ENCODE data around the gene TRPC4AP. TPM values are rescaled to one million over a fixed set of nuclear protein-coding genes. Genes with fewer than 3 reads are reported as not detected.

TRPC4AP gene
- total RNA-seq, 1 donor = 98.8 TPM

DNA sequence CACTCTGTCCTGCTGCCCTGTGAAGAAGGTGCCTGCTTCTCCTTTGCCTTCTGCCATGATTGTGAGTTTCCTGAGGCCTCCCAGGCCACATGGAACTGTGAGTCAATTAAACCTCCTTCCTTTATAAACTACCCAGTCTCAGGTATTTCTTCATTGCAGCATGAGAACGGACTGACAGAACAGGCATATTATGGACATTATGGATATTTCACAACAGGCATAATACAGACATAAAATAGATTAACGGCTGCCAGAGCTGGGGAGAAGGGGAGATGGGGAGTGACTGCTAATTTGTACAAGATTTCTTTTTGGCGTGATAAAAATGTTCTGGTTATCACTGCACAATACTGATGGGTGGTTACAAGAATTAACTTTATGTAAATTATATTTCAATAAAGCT is 29.4 kb downstream of the TRPC4AP start:
- H3K4me1 ChIP-seq (ENCODE audit: insufficient read depth, low read length) = no peaks in the 10 kb centered on the region
- peaks cover 71% of the 10 kb centered on the region for H4K20me1 ChIP-seq (ENCODE audit: insufficient read depth, low read length)
- no peak overlapping the region for H3K4me3 ChIP-seq (ENCODE audit: insufficient read depth, low read length)
- DNase-seq (ENCODE audit: insufficient read length, low spot score, missing footprints) = no peak
- H3K27ac ChIP-seq (ENCODE audit: low read depth, low read length) = no peak overlapping the region
- TF ChIP-seq CTCF (IDR thresholded peaks at IDR 0.05; ENCODE audit: extremely low read depth, low read depth, low read length) = no peak
- no peak overlapping the region for H2AFZ ChIP-seq (ENCODE audit: low read length)
- H3K4me2 ChIP-seq (ENCODE audit: insufficient read depth, low read length) = no peak overlapping the region
- peaks cover 97% of the 10 kb centered on the region for H3K79me2 ChIP-seq (ENCODE audit: insufficient read depth, low read length)
- peaks cover 25% of the 10 kb centered on the region for H3K36me3 ChIP-seq (ENCODE audit: insufficient read depth, low read length)
- no peaks in the 10 kb centered on the region for H3K9me3 ChIP-seq (ENCODE audit: low read depth, low read length)
- H3K27me3 ChIP-seq (ENCODE audit: insufficient read depth, low read length) = no peaks in the 10 kb centered on the region

DNA sequence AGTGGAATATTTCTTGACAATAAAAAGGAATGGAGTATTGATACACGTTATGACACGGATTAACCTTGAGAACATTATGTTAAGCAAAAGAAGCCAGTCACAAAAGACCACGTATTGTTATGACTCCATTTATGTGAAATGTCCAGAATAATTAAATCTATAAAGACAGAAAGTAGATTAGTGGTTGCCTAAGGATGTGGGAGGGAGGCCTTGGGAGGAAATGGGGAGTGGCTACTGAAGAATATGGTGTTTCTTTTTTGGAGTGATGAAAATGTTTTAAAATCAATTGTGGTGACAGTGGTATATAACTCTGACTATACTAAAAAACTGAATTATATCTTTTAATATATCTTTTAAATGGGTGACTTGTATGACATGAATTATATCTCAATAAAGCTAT is 30.1 kb downstream of the TRPC4AP start:
- H3K4me3 ChIP-seq (ENCODE audit: insufficient read depth, low read length) = no peak overlapping the region
- no peak overlapping the region for H2AFZ ChIP-seq (ENCODE audit: low read length)
- no peaks in the 10 kb centered on the region for H3K9me3 ChIP-seq (ENCODE audit: low read depth, low read length)
- H3K4me1 ChIP-seq (ENCODE audit: insufficient read depth, low read length) = no peaks in the 10 kb centered on the region
- H3K27ac ChIP-seq (ENCODE audit: low read depth, low read length) = no peak overlapping the region
- no peaks in the 10 kb centered on the region for H3K27me3 ChIP-seq (ENCODE audit: insufficient read depth, low read length)
- no peak overlapping the region for H3K4me2 ChIP-seq (ENCODE audit: insufficient read depth, low read length)
- peaks cover 67% of the 10 kb centered on the region for H4K20me1 ChIP-seq (ENCODE audit: insufficient read depth, low read length)
- peaks cover 97% of the 10 kb centered on the region for H3K79me2 ChIP-seq (ENCODE audit: insufficient read depth, low read length)
- peaks cover 20% of the 10 kb centered on the region for H3K36me3 ChIP-seq (ENCODE audit: insufficient read depth, low read length)
- no peak for TF ChIP-seq CTCF (IDR thresholded peaks at IDR 0.05; ENCODE audit: extremely low read depth, low read depth, low read length)
- no peak for DNase-seq (ENCODE audit: insufficient read length, low spot score, missing footprints)

GRCh38 chr20:35060168-35060567 is 32.4 kb downstream of the TRPC4AP start:
- TF ChIP-seq CTCF (IDR thresholded peaks at IDR 0.05; ENCODE audit: extremely low read depth, low read depth, low read length) = no peak
- peaks cover 17% of the 10 kb centered on the region for H3K36me3 ChIP-seq (ENCODE audit: insufficient read depth, low read length)

DNA sequence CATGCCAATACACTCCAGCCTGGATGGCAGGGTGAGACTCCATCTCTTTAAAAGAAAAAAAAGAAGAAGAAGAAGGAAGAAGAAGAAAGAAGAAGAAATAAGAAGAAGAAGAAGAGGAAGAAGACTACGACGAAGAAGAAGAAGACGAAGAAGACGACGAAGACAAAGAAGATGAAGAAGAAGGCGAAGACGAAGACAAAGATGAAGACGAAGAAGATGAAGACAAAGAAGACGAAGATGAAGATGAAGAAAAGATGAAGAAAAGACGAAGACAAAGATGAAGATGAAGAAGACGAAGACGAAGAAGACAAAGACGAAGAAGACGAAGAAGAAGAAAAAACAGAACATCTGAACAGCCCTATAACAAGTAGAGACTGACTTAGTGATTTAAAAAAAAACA is 33.0 kb downstream of the TRPC4AP start:
- H3K4me2 ChIP-seq (ENCODE audit: insufficient read depth, low read length) = no peak overlapping the region
- TF ChIP-seq CTCF (IDR thresholded peaks at IDR 0.05; ENCODE audit: extremely low read depth, low read depth, low read length) = no peak
- H3K4me3 ChIP-seq (ENCODE audit: insufficient read depth, low read length) = no peak overlapping the region
- no peaks in the 10 kb centered on the region for H3K9me3 ChIP-seq (ENCODE audit: low read depth, low read length)
- H4K20me1 ChIP-seq (ENCODE audit: insufficient read depth, low read length) = peaks cover 39% of the 10 kb centered on the region
- peaks cover 15% of the 10 kb centered on the region for H3K4me1 ChIP-seq (ENCODE audit: insufficient read depth, low read length)
- H3K27me3 ChIP-seq (ENCODE audit: insufficient read depth, low read length) = no peaks in the 10 kb centered on the region
- no peak overlapping the region for H2AFZ ChIP-seq (ENCODE audit: low read length)
- DNase-seq (ENCODE audit: insufficient read length, low spot score, missing footprints) = no peak
- H3K27ac ChIP-seq (ENCODE audit: low read depth, low read length) = no peak overlapping the region
- H3K79me2 ChIP-seq (ENCODE audit: insufficient read depth, low read length) = peaks cover 78% of the 10 kb centered on the region
- H3K36me3 ChIP-seq (ENCODE audit: insufficient read depth, low read length) = peaks cover 19% of the 10 kb centered on the region

More at GRCh38 chr20:35060168-35060567, 32.4 kb downstream of the TRPC4AP start:
- no peak for DNase-seq (ENCODE audit: insufficient read length, low spot score, missing footprints)
- H3K9me3 ChIP-seq (ENCODE audit: low read depth, low read length) = no peaks in the 10 kb centered on the region
- no peaks in the 10 kb centered on the region for H3K27me3 ChIP-seq (ENCODE audit: insufficient read depth, low read length)
- H4K20me1 ChIP-seq (ENCODE audit: insufficient read depth, low read length) = peaks cover 44% of the 10 kb centered on the region
- H3K4me2 ChIP-seq (ENCODE audit: insufficient read depth, low read length) = no peak overlapping the region
- H3K27ac ChIP-seq (ENCODE audit: low read depth, low read length) = no peak overlapping the region
- no peak overlapping the region for H2AFZ ChIP-seq (ENCODE audit: low read length)
- peaks cover 78% of the 10 kb centered on the region for H3K79me2 ChIP-seq (ENCODE audit: insufficient read depth, low read length)
- no peak overlapping the region for H3K4me3 ChIP-seq (ENCODE audit: insufficient read depth, low read length)
- peaks cover 11% of the 10 kb centered on the region for H3K4me1 ChIP-seq (ENCODE audit: insufficient read depth, low read length)

Measured in osteoblast (primary cell).